ENCODE data around the gene LRRC74A. TPM values are rescaled to one million over a fixed set of nuclear protein-coding genes. Genes with fewer than 3 reads are reported as not detected.

Gene LRRC74A
- total and polyA plus RNA-seq, 9 of the 15 experiments (the other 6 are each of a cell fraction or from before 2014, with no cell fraction given): not detected

DNA sequence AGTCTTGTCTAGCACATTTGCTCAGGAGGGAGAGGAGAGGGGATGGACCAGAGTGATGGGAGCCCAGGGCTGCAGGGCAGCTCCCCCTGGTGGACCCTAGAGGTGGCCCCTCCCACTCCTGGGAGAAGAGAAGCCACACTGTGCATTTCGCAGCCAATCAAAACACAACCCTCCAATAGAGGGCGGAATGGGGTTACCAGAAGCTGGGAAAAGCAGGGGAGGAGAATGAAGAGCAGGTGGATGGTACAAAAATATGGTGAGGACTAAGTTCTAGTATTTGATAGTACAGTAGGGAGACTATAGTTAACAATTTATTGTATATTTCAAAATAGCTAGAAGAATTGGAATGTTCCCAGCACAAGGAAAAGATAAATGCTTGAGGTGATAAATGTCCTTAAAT is 41.3 kb upstream of the LRRC74A start (continued):
- TF ChIP-seq, protein P1, sequence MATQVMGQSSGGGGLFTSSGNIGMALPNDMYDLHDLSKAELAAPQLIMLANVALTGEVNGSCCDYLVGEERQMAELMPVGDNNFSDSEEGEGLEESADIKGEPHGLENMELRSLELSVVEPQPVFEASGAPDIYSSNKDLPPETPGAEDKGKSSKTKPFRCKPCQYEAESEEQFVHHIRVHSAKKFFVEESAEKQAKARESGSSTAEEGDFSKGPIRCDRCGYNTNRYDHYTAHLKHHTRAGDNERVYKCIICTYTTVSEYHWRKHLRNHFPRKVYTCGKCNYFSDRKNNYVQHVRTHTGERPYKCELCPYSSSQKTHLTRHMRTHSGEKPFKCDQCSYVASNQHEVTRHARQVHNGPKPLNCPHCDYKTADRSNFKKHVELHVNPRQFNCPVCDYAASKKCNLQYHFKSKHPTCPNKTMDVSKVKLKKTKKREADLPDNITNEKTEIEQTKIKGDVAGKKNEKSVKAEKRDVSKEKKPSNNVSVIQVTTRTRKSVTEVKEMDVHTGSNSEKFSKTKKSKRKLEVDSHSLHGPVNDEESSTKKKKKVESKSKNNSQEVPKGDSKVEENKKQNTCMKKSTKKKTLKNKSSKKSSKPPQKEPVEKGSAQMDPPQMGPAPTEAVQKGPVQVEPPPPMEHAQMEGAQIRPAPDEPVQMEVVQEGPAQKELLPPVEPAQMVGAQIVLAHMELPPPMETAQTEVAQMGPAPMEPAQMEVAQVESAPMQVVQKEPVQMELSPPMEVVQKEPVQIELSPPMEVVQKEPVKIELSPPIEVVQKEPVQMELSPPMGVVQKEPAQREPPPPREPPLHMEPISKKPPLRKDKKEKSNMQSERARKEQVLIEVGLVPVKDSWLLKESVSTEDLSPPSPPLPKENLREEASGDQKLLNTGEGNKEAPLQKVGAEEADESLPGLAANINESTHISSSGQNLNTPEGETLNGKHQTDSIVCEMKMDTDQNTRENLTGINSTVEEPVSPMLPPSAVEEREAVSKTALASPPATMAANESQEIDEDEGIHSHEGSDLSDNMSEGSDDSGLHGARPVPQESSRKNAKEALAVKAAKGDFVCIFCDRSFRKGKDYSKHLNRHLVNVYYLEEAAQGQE (IDR thresholded peaks at IDR 0.05; ENCODE audit: borderline replicate concordance): peak; percentile 86
- TF ChIP-seq, protein P1 (CRISPR knock-in tag; IDR thresholded peaks at IDR 0.05; ENCODE audit: low read depth): no peak
- TF ChIP-seq, protein P2, sequence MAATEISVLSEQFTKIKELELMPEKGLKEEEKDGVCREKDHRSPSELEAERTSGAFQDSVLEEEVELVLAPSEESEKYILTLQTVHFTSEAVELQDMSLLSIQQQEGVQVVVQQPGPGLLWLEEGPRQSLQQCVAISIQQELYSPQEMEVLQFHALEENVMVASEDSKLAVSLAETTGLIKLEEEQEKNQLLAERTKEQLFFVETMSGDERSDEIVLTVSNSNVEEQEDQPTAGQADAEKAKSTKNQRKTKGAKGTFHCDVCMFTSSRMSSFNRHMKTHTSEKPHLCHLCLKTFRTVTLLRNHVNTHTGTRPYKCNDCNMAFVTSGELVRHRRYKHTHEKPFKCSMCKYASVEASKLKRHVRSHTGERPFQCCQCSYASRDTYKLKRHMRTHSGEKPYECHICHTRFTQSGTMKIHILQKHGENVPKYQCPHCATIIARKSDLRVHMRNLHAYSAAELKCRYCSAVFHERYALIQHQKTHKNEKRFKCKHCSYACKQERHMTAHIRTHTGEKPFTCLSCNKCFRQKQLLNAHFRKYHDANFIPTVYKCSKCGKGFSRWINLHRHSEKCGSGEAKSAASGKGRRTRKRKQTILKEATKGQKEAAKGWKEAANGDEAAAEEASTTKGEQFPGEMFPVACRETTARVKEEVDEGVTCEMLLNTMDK (IDR thresholded peaks at IDR 0.05; ENCODE audit: borderline replicate concordance, insufficient read depth, low read depth, low read length, poor library complexity, severe bottlenecking): peak; percentile 57
- TF ChIP-seq, protein P3, sequence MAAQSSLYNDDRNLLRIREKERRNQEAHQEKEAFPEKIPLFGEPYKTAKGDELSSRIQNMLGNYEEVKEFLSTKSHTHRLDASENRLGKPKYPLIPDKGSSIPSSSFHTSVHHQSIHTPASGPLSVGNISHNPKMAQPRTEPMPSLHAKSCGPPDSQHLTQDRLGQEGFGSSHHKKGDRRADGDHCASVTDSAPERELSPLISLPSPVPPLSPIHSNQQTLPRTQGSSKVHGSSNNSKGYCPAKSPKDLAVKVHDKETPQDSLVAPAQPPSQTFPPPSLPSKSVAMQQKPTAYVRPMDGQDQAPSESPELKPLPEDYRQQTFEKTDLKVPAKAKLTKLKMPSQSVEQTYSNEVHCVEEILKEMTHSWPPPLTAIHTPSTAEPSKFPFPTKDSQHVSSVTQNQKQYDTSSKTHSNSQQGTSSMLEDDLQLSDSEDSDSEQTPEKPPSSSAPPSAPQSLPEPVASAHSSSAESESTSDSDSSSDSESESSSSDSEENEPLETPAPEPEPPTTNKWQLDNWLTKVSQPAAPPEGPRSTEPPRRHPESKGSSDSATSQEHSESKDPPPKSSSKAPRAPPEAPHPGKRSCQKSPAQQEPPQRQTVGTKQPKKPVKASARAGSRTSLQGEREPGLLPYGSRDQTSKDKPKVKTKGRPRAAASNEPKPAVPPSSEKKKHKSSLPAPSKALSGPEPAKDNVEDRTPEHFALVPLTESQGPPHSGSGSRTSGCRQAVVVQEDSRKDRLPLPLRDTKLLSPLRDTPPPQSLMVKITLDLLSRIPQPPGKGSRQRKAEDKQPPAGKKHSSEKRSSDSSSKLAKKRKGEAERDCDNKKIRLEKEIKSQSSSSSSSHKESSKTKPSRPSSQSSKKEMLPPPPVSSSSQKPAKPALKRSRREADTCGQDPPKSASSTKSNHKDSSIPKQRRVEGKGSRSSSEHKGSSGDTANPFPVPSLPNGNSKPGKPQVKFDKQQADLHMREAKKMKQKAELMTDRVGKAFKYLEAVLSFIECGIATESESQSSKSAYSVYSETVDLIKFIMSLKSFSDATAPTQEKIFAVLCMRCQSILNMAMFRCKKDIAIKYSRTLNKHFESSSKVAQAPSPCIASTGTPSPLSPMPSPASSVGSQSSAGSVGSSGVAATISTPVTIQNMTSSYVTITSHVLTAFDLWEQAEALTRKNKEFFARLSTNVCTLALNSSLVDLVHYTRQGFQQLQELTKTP (IDR thresholded peaks at IDR 0.05; ENCODE audit: low read depth in 1 of 2, partially characterized antibody in 2 of 2): no peak
- TF ChIP-seq RAD21 (CRISPR knock-in tag; conservative IDR thresholded peaks at IDR 0.05 in 1 of 2, IDR thresholded peaks at IDR 0.05 in 1 of 2): peak; percentile 88 to 93
- TF ChIP-seq, protein P4, sequence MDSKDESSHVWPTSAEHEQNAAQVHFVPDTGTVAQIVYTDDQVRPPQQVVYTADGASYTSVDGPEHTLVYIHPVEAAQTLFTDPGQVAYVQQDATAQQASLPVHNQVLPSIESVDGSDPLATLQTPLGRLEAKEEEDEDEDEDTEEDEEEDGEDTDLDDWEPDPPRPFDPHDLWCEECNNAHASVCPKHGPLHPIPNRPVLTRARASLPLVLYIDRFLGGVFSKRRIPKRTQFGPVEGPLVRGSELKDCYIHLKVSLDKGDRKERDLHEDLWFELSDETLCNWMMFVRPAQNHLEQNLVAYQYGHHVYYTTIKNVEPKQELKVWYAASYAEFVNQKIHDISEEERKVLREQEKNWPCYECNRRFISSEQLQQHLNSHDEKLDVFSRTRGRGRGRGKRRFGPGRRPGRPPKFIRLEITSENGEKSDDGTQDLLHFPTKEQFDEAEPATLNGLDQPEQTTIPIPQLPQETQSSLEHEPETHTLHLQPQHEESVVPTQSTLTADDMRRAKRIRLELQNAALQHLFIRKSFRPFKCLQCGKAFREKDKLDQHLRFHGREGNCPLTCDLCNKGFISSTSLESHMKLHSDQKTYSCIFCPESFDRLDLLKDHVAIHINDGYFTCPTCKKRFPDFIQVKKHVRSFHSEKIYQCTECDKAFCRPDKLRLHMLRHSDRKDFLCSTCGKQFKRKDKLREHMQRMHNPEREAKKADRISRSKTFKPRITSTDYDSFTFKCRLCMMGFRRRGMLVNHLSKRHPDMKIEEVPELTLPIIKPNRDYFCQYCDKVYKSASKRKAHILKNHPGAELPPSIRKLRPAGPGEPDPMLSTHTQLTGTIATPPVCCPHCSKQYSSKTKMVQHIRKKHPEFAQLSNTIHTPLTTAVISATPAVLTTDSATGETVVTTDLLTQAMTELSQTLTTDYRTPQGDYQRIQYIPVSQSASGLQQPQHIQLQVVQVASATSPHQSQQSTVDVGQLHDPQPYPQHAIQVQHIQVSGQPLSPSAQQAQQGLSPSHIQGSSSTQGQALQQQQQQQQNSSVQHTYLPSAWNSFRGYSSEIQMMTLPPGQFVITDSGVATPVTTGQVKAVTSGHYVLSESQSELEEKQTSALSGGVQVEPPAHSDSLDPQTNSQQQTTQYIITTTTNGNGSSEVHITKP (IDR thresholded peaks at IDR 0.05; ENCODE audit: partially characterized antibody): peak; percentile 20

Data from K562 (cell line).